IMR-90 (cell line): ENCODE results near the gene GPR153.

Source experiments
- CEBPB ChIP-seq: IDR thresholded peaks from 2 replicates; pipeline ENCODE4 v1.6.1; 2012; ENCODE audit warnings: low read depth, low read length, improper control_type of control experiment
- FOS ChIP-seq: fragments of 150-350 bp; IDR thresholded peaks from 2 replicates; pipeline ENCODE4 v1.6.1; 2016; ENCODE audit warnings: low read depth, low read length
- MAFK ChIP-seq: IDR thresholded peaks from 2 replicates; pipeline ENCODE4 v1.6.1; 2012; ENCODE audit warnings: low read depth, low read length, improper control_type of control experiment
- POLR2A ChIP-seq: IDR thresholded peaks from 2 replicates; pipeline ENCODE4 v1.6.1; 2012; ENCODE audit warnings: mild to moderate bottlenecking, low read depth, low read length
- RCOR1 ChIP-seq: IDR thresholded peaks from 2 replicates; pipeline ENCODE4 v1.6.1; 2012; ENCODE audit warnings: mild to moderate bottlenecking, low read length, improper control_type of control experiment; ENCODE audit not compliant: insufficient replicate concordance
- SMC3 ChIP-seq: fragments of 150-350 bp; IDR thresholded peaks from 2 replicates; pipeline ENCODE4 v1.6.1; 2016; ENCODE audit warnings: low read depth, mild to moderate bottlenecking, antibody characterized with exemption, low read length, moderate library complexity
- TF ChIP-seq, protein P1 (sequence below): conservative IDR thresholded peaks from 2 replicates; pipeline ENCODE4 v1.5.1; 2012; ENCODE audit warnings: mild to moderate bottlenecking, low read depth, low read length, improper control_type of control experiment
- TF ChIP-seq, protein P2 (sequence below): fragments of 150-350 bp; IDR thresholded peaks from 2 replicates; pipeline ENCODE4 v1.6.1; 2017; ENCODE audit warnings: mild to moderate bottlenecking, antibody characterized with exemption, low read length, low read depth

DNA sequence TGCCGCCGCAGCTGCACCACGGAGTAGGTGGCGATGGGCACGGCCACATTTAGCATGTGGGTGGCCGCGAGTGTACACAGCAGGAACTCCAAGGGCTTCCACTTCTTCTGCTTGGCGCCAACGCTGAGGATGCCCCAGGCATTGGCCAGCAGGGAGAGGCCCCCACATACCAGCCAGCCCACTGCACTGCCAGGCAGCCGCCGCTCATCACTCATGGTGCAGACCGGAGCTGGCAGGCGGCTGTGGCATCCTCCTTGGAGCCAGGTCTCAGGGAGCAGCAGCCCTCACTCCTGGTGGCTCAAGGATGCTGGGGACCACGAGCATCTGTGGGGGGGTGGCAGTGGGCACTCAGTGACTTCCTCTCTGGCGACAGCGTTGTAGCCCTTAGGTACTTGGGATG, 6.2 kb downstream of the GPR153 start:
- TF ChIP-seq, protein P1, sequence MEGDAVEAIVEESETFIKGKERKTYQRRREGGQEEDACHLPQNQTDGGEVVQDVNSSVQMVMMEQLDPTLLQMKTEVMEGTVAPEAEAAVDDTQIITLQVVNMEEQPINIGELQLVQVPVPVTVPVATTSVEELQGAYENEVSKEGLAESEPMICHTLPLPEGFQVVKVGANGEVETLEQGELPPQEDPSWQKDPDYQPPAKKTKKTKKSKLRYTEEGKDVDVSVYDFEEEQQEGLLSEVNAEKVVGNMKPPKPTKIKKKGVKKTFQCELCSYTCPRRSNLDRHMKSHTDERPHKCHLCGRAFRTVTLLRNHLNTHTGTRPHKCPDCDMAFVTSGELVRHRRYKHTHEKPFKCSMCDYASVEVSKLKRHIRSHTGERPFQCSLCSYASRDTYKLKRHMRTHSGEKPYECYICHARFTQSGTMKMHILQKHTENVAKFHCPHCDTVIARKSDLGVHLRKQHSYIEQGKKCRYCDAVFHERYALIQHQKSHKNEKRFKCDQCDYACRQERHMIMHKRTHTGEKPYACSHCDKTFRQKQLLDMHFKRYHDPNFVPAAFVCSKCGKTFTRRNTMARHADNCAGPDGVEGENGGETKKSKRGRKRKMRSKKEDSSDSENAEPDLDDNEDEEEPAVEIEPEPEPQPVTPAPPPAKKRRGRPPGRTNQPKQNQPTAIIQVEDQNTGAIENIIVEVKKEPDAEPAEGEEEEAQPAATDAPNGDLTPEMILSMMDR: no peak
- TF ChIP-seq SMC3: no peak
- no peak for TF ChIP-seq POLR2A
- no peak for TF ChIP-seq CEBPB
- TF ChIP-seq FOS: no peak
- no peak for TF ChIP-seq MAFK
- TF ChIP-seq RCOR1: no peak
- TF ChIP-seq, protein P2, sequence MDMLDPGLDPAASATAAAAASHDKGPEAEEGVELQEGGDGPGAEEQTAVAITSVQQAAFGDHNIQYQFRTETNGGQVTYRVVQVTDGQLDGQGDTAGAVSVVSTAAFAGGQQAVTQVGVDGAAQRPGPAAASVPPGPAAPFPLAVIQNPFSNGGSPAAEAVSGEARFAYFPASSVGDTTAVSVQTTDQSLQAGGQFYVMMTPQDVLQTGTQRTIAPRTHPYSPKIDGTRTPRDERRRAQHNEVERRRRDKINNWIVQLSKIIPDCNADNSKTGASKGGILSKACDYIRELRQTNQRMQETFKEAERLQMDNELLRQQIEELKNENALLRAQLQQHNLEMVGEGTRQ: no peak
